NCI-H82 treated with DMSO at 0.1 percent for 48 hours (cell line): Measurements from ENCODE around the gene E2F6.

Source experiments
- DNase-seq: peaks from one replicate; lab custom pipeline; 2025; ENCODE audit not compliant: unreplicated experiment; lab: John Stamatoyannopoulos, UW

The E2F6 gene

GRCh38 chr2:11459816-11460215 lies 6.1 kb downstream of the E2F6 start:
- DNase-seq = no peak

DNA sequence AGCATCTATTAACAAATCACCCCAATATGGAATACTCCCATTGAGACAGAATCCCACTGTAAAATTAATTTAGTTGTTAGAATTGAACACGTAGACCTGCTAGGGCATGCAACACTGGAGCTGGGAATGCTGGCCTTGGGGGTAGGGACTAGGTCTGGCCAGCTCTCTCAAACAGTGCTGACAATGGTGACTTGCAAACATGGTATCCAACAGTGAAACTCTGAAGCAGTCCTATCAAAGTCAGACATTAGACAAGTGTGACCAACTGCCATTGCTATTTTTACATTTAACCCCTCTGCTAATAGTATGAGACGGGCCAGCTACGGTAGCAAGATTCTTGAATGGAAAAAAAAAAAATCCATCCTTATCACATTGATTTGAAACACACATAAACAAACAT lies 7.2 kb downstream of the E2F6 start:
- DNase-seq = no peak

GRCh38 chr2:11457935-11458334 lies 8.0 kb downstream of the E2F6 start:
- no peak for DNase-seq

DNA sequence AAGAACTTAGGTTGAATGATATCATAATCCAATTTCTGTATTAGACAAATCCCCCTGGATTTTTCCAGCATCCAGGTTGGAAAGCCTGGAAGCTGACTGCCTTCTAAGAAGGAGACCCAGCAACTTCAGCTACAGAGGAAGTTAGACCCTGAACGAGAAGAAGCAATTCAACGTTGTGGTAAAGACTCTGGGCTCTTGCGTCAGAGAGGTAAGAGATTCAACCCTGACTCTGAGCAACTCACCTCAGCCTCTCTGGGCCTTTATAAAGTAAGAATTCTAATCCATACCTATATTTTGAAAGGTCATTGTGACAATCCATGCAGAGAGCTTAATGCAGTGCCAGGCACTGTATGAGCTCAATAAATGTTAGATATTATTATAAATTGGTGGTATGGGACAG lies 9.7 kb downstream of the E2F6 start:
- no peak for DNase-seq

- no peak for DNase-seq
These were observed 11.1 kb downstream of the E2F6 start for GRCh38 chr2:11454824-11455223.

DNA sequence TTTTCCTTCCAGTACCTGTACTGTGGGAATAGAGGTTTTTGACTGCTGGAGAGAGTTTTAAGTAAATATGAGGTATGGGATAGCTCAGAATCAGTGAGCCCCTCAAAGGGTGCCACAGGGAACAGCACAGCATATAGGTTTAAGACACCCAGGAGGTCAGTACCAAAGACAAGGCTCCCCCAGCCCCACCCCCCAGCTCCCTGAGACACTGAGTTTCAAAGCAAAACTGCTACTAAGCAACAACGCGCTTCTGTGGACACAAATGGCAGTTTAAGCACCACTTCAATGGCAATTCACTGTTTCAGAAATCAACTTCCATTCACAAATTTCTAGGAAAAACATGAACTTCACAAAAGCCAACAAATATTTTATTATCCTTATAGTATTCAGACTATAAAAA lies 15.2 kb downstream of the E2F6 start:
- DNase-seq = no peak

- DNase-seq = peak; percentile 5
These were observed 19.2 kb downstream of the E2F6 start for GRCh38 chr2:11446733-11447248.

GRCh38 chr2:11444737-11445136 lies 21.2 kb downstream of the E2F6 start:
- no peak for DNase-seq

- DNase-seq = no peak
These were observed 27.3 kb downstream of the E2F6 start for GRCh38 chr2:11438555-11439080.

DNA sequence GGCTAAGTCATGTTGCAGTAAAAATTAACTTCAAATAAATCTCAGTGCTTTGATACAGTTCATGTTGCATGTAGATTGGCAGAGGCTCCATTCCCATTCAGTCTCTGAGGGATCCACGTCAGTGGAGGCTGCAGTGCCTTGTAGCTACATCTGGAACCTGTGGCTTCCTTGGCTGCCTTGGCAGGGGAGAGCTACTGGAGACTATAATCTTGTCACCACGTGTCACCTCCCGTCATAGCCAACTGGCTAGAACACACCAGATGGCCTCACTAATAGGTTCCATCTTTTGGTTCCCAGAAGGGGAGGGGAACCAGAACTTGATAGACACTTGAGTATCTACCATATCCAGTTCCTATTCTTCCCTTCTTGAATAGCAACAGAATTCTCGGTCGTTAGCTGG lies 28.4 kb downstream of the E2F6 start:
- DNase-seq = no peak

GRCh38 chr2:11435036-11435435 lies 30.9 kb downstream of the E2F6 start:
- DNase-seq = no peak

- DNase-seq = no peak
These were observed 31.5 kb downstream of the E2F6 start for GRCh38 chr2:11434443-11434842.

GRCh38 chr2:11433822-11434221 lies 32.1 kb downstream of the E2F6 start:
- DNase-seq = no peak

- DNase-seq = no peak
These were observed 35.2 kb downstream of the E2F6 start for GRCh38 chr2:11430729-11431128.

DNA sequence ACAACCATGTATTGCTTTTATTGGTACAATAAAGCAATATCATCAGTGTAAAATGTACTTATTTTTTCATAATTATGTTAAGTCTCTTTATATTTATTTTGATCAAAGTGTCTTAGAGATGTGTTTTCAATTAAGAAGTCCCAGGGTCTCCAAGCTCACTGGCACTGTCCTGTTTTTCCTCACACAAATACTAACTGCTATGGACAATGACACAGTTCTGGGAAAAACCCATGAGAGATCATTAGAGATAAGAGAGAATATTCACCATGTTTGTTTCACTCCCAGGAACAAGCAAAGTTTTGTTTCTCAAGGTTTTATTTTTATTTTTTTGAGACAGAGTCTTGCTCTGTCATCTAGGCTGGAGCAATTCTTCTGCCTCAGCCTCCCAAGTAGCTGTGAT lies 38.7 kb downstream of the E2F6 start:
- no peak for DNase-seq

DNA sequence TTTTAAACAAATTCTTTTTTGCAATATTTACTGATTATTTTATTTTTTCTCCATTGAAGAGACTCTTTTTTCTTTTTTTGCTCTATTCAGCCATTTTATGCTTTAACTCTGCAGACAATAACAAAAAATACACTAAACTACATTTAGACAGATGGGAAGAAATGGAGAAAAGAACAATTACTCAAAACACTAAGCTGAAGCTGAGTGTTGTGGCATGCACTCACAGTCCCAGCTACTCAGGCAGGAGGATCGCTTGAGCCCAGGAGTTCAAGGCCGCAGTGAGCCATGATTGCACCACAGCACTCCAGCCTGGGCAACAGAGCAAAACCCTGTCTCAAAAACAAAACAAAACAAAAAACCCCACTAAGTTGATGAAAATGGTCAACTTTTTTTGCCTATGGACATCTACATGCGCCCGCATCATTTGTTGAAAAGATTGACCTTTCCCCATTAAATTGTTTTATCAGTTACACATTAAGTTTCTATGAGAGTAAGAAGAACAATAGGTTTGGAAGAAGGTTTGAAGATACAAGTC lies 43.0 kb downstream of the E2F6 start:
- no peak for DNase-seq

- no peak for DNase-seq
These were observed 43.5 kb downstream of the E2F6 start for GRCh38 chr2:11422491-11422865.

DNA sequence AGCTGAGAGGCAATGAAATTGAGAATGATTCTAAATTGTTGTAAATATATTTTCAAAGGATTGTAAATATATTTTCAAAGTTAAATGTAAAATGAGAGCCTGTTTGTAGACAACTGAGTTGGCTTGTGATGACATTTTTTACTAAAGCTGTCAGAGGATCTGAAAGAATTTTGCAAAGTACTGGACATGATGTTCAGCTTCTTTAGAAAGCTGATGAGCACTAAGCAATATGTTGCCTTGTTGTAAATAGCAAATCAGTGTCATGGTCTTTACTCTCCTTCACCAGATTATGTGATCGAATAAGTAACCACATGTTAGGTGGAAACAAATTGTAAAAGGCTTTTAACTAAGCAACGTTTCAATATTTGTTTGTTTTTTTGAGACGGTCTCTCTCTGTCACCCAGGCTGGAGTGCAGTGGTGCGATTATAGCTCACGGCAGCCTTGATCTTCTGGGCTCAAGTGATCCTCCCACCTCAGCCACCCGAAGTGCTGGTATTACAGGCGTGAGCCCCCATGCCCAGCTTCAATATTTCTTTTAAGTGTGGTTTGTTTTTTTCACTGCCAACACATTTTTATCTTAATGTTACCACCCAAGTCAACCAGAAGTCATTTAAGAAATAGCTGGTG lies 44.0 kb downstream of the E2F6 start:
- DNase-seq = no peak

- DNase-seq = no peak
These were observed 45.3 kb downstream of the E2F6 start for GRCh38 chr2:11420671-11421070.

GRCh38 chr2:11420190-11420589 lies 45.8 kb downstream of the E2F6 start:
- no peak for DNase-seq

- no peak for DNase-seq
These were observed 46.2 kb downstream of the E2F6 start for GRCh38 chr2:11419781-11420180.

DNA sequence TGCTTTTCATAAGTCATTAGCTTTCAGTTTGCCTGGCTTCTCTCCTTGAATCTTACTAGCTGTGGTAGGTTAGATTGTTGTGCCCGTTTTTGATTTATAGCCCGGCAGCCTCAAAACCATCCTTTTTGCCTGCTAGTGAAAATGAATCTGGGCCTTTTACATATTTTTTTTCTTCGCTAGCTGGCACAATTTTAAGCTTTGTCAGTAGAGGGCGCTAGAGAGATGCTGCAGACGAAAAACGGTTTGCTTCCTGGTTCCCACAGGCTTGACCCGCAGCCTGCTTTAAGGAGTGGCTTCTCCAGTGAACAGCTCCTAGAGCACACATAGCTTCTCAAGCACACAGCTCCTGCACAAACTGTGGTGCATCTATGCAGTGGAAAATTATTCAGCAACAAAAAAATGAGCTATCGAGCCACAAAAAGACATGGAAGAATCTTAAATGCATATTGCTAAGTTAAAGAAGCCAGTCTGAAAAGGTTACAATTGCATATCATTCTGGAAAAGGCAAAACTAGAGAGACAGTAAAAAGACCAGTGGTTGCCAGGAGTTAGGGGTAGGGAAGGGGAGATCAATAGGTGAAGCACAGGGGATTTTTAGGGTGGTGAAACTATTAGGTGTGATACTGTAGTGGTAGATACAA lies 47.9 kb downstream of the E2F6 start:
- DNase-seq = no peak
